NCI-H1436 (cell line): ENCODE measurements around the gene TMC8.

Source experiments
- DNase-seq: peaks from one replicate; lab custom pipeline; 2025; lab: John Stamatoyannopoulos, UW

TMC8 gene

GRCh38 chr17:78124836-78125137 lies 5.8 kb upstream of the TMC8 start:
- DNase-seq = no peak

- no peak for DNase-seq
These were observed 5.2 kb upstream of the TMC8 start for GRCh38 chr17:78125138-78125913.

DNA sequence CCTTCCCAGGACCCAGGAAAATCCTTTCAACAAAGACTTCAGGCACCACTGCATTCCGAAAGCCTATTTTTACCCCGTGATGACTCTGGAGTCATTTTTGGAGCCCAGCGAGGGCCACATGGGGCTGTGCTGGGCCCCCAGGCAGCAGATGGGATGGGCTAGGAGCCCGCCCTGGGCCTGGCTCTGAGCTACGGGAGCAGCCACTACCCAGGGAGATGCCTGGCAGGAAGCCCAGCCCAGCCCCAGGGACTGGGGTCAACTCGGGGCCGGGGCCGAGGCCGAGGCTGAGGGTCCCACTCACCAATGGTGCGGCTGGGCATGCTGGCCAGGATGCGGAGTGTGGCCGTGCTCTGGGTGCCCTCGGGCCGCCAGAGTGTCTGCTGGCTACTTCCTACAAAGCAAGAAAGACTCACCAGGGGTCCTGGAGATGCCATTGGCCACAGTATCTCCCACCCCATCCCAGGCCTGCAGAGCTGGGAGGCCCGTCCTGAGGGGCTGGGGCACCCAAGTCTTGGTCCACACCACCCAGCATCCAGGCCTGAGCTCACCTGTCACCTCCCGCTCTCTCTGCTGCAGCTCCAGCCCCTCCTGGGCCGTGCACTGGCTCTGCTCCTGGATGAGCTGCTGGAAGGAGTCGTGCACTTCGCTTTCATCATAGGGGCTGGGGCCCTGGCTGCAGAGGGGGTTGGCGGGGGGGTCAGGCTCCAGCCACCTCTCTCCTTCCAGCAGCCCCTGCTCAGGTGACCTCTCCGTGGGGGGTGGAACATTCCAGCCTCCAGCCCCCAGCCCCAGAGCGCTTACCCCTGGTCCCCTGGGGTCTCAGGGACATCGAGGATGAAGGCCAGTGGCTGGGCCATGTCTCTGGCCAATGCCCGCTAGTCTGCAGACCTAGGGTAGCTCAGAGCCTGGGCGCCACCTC lies 4.3 kb upstream of the TMC8 start:
- DNase-seq = no peak

- no peak for DNase-seq
These were observed 3.7 kb upstream of the TMC8 start for GRCh38 chr17:78126895-78127238.

- no peak for DNase-seq
These were observed 3.2 kb upstream of the TMC8 start for GRCh38 chr17:78127239-78127887.

DNA sequence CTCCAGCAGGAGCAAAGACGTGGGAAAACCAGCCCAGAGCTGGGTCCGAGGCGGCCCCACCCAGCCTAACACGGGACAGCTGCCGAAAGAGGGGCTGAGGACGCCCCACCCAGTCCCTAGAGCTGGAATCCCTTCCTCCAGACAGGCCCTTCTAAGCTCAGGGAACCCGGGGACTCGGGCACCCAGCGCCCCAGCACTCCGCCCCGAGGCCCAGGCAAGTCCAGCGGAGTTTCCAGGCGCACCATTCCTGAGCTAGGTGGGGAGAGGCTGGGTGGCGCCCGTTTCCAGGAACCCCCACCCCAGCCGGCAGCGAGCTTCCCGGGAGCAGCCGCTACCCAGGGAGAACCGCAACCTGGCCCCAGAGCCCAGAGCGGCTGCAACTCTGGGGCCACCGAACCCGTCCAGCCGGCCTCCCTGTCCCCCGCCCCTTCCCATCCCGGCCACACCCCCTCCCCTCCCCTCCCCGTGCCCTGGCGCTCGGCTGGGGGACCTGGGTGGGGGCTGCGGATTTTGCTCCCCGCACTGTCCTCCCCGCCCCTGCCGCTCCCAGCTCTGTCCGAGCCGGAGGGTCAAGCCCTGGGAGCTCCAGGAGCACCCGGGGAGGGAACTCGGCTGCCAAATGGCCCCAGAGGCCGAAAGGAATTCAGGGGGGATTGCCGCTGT lies 2.6 kb upstream of the TMC8 start:
- DNase-seq = no peak

- DNase-seq = peak; percentile 32
These were observed 1.8 kb upstream of the TMC8 start, which contains the start of gene TMC6 for GRCh38 chr17:78128551-78129350. TSS of gene TMC6 (minus strand) at chr17:78128755. CDS start at chr17:78126832, 1,923 bp downstream.

DNA sequence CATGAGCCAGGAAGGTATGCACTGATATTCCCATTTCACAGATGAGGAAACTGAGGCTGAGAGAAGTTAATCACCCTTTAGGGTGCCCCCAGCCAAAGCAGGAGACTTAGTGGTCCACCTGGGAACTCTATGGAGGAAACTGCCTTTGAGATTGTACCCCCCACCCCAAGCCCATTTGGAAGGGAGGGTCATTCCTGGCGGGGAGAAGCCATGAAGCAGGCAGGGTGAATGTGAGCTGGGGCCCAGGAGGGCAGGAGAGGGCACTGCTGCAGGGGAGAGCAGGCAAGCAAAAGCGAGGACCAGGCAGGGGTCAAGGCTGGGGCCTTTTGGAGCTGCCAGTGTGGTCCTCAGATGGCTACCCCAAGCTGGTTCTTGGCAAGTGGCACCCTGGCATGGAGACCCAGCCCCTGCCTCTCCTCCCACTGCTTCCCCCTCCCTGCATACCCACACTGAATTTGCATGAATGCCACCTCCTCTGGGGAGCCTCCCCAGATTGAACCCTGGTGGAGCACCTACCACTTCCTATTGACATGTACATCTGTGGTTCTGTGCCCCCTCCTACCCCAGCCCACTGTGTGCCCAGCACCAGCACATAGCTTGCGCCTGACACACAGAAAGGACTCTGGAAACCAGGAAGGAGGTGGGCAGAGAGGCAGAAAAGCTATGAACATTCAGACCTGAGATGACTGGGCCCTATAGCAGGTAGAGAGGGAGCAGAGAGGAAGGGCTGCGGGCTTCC lies 1.1 kb upstream of the TMC8 start:
- DNase-seq = no peak

DNA sequence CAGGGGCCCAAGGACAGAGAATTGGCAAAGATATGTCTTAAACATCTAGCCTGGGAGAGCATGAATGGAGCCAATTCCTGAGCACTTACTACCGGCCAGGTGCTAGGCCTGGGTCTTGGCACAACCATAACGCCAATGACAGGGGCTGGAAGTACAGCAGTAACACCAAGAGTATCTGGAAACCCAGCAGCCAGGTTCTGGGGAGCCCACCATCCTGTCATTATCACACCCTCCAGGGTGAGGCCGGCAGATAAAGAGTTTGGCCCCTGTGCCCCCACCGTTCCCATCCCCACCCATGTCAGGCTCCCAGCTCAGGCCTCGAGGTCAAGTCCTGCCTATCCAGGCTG lies 508 bp upstream of the TMC8 start:
- no peak for DNase-seq

DNA sequence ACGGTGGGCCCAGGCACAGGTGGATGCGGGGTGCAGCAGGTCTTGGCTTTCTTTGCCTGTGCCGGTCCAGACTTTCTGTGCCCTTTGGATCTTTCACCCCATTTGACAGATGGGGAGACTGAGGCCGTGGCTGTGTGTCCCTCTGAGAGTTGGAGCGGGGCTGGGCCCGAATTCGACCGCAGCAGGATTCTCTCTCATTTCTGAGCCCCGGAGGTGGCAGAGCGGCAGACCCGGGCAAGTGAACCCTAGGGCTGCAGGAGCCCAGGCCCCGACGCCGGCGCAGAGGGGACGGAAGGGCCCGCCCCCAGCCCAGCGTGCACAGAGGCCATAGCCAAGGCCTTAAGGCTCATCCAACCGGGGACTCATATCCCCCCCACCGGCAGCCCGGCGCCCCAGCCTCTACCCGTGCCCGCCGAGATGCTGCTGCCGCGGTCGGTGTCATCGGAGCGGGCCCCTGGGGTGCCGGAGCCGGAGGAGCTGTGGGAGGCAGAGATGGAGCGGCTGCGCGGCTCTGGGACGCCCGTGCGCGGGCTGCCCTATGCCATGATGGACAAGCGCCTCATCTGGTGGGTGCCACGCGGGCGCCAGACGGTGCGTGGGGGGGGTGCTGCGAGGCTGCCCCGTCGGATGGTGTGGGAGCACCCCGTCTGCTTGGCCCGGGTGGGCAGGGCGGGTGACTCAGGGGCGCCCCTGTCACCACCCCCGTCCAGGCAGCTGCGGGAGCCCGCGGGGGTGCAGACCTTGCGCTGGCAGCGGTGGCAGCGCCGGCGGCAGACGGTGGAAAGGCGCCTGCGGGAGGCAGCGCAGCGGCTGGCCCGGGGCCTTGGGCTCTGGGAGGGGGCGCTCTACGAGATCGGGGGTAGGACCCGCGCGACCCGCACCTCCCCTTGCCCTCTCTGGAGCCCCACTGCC lies 857 bp downstream of the TMC8 start:
- no peak for DNase-seq

DNA sequence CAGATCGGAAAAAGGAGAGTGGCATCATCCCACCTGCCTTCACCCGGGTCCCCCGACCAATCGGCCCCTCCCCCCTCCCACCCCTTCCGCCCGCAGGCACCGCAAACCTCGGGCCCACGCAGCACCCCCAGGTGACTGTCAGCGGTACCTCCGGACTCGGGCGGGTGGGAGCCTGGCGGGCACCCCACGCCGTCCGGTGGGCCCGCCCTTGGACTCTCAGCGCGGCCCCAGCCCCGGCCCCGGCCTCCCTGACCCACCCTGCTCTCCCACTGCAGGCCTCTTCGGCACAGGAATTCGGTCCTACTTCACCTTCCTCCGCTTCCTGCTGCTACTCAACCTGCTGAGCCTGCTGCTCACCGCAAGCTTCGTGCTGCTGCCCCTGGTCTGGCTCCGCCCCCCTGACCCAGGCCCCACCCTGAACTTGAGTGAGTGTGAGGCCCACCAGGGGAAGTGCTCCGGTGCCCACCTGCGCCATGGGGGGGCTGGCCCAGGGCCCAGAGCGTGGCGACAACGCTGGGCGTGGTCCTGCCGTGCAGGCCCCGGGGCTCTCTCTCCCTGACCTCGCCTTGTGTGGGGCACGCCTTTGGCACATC lies 1.6 kb downstream of the TMC8 start:
- no peak for DNase-seq

DNA sequence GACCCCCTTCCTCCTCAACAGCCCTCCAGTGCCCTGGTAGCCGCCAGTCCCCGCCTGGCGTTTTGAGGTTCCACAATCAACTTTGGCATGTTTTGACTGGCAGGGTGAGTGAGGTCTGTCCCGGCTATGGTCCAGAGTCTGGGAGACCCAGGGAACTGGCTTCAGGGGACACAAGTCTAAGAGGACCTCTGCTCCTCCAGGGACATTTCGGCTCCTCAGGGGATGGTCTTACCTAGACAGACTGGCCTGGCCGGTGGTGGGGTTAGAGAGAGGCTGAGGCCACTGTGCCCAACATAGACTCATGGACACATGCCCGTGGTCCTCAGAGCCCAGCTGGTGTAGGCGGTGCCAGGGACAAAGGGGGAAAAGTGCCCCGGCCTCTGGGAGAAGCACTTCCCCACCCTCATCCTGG lies 2.2 kb downstream of the TMC8 start:
- no peak for DNase-seq

- DNase-seq = no peak
These were observed 2.8 kb downstream of the TMC8 start for GRCh38 chr17:78133179-78133951.

GRCh38 chr17:78133971-78134898 lies 3.7 kb downstream of the TMC8 start:
- peak; percentile 81 for DNase-seq

GRCh38 chr17:78134899-78135385 lies 4.4 kb downstream of the TMC8 start:
- DNase-seq = no peak

GRCh38 chr17:78135858-78136500 lies 5.4 kb downstream of the TMC8 start:
- DNase-seq = no peak
